ENCODE results near the gene PTPRM.

Gene PTPRM

DNA sequence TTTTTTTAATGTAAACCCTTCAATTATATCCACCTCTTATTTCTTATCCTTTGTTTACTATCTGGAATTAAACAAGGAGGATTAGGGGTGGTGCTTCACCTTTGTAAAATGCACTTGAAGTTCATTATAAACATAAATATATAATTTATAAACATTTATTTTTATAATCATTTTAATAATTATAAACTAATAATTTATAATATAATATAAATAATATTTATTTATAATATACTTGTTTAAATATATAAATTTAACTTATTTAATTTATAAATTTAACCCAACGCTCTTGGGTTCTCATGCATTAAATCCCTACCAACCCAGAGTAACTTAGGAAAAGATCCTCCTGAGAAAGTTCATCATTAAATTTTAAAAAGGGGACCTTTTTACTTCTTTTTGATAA, 452.5 kb downstream of the PTPRM start:
- no peaks in the 10 kb centered on the region for H3F3A ChIP-seq (ENCODE audit: control insufficient read depth, insufficient read depth)
- H3K79me2 ChIP-seq (ENCODE audit: control insufficient read depth, low read length) = no peaks in the 10 kb centered on the region
- H3K9me3 ChIP-seq (ENCODE audit: control insufficient read depth, insufficient read depth, low read length) = no peaks in the 10 kb centered on the region
- H4K20me1 ChIP-seq (ENCODE audit: control insufficient read depth, insufficient read depth, low read depth, low read length) = no peaks in the 10 kb centered on the region
- no peaks in the 10 kb centered on the region for H3K9me2 ChIP-seq (replicated peaks; ENCODE audit: control insufficient read depth, low read length)
- no peak for TF ChIP-seq EZH2phosphoT487 (IDR thresholded peaks at IDR 0.05; ENCODE audit: borderline replicate concordance, low read length)
- TF ChIP-seq CTCF (IDR thresholded peaks at IDR 0.05; ENCODE audit: low read depth, low read length, poor library complexity, severe bottlenecking) = no peak
- H3K4me1 ChIP-seq (ENCODE audit: control insufficient read depth, low read length) = no peaks in the 10 kb centered on the region
- no peak overlapping the region for H3K4me3 ChIP-seq (ENCODE audit: low read length)
- no peak overlapping the region for H3K27ac ChIP-seq (ENCODE audit: low read depth, low read length)
- H3K36me3 ChIP-seq (ENCODE audit: control insufficient read depth, low read length) = no peaks in the 10 kb centered on the region
- H3K27me3 ChIP-seq (ENCODE audit: control insufficient read depth, low read length) = no peaks in the 10 kb centered on the region
- H3K4me2 ChIP-seq (ENCODE audit: low read length) = no peak overlapping the region

DNA sequence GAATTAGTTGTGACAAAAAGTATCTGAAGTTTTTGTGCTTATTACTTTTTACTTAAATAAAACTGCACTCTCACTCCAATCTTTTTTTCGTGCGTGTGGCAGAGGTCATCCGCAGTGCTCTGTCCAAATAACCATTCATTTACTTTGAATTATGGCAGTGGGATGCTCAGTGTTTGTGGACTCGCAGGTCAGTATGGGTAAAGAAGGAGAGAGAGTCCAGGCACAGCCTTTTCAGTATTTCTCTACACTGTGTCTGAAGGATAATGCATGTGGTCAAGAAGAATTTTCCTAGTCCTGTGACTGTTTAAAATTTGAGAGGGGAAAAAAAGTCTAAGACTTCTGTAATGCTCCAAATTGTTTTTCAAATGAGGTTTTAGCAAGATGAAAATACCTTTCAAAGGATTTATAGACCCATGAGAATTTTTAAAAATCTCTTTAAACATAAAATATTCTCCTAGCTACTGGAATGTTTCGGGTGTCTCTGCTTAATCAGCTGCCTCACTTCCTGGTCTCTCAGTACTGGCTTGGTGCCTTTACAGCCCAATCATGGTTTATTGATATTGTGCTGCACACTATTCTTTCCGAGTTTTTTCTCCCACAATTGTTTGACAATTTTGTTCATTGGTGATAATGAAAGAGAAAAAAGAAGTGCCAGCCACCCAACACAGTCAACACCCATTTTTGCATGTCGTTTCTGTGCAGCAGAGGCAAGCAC, 453.2 kb downstream of the PTPRM start:
- Histone ChIP-seq H3K4me2 (ENCODE audit: low read length) (no peak overlapping the region), H4K20me1 (ENCODE audit: control insufficient read depth, insufficient read depth, low read depth, low read length) (no peaks in the 10 kb centered on the region), H3K27me3 (ENCODE audit: control insufficient read depth, low read length) (no peaks in the 10 kb centered on the region), H3K9me2 (replicated peaks; ENCODE audit: control insufficient read depth, low read length) (no peaks in the 10 kb centered on the region), H3K4me3 (ENCODE audit: low read length) (no peak overlapping the region), H3K79me2 (ENCODE audit: control insufficient read depth, low read length) (no peaks in the 10 kb centered on the region), H3K27ac (ENCODE audit: low read depth, low read length) (no peak overlapping the region), H3K36me3 (ENCODE audit: control insufficient read depth, low read length) (no peaks in the 10 kb centered on the region), H3F3A (ENCODE audit: control insufficient read depth, insufficient read depth) (no peaks in the 10 kb centered on the region), H3K4me1 (ENCODE audit: control insufficient read depth, low read length) (no peaks in the 10 kb centered on the region), H3K9me3 (ENCODE audit: control insufficient read depth, insufficient read depth, low read length) (no peaks in the 10 kb centered on the region)
- TF ChIP-seq CTCF (IDR thresholded peaks at IDR 0.05; ENCODE audit: low read depth, low read length, poor library complexity, severe bottlenecking) (no peak), EZH2phosphoT487 (IDR thresholded peaks at IDR 0.05; ENCODE audit: borderline replicate concordance, low read length) (no peak)

DNA sequence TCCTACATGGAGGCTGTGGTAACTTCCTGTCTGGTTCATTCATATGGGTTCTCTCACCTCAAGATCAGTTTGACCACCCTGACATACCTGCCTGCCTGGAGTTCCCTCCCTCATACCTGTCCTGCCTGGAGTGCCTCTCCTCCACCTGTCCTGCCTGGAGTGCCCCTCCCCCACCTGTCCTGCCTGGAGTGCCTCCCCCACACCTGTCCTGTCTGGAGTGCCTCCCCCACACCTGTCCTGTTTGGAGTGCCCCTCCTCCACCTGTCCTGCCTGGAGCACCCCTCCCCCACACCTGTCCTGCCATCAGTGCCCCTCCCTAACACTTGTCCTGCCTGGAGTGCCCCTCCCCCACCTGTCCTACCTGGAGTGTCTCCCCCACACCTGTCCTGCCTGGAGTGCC, 461.9 kb downstream of the PTPRM start:
- no peaks in the 10 kb centered on the region for H3K79me2 ChIP-seq (ENCODE audit: control insufficient read depth, low read length)
- no peak for TF ChIP-seq CTCF (IDR thresholded peaks at IDR 0.05; ENCODE audit: low read depth, low read length, poor library complexity, severe bottlenecking)
- TF ChIP-seq EZH2phosphoT487 (IDR thresholded peaks at IDR 0.05; ENCODE audit: borderline replicate concordance, low read length) = no peak
- H3K4me2 ChIP-seq (ENCODE audit: low read length) = no peak overlapping the region
- H3K9me2 ChIP-seq (replicated peaks; ENCODE audit: control insufficient read depth, low read length) = no peaks in the 10 kb centered on the region
- no peaks in the 10 kb centered on the region for H3F3A ChIP-seq (ENCODE audit: control insufficient read depth, insufficient read depth)
- no peaks in the 10 kb centered on the region for H3K27me3 ChIP-seq (ENCODE audit: control insufficient read depth, low read length)
- no peaks in the 10 kb centered on the region for H4K20me1 ChIP-seq (ENCODE audit: control insufficient read depth, insufficient read depth, low read depth, low read length)
- no peak overlapping the region for H3K4me3 ChIP-seq (ENCODE audit: low read length)
- H3K36me3 ChIP-seq (ENCODE audit: control insufficient read depth, low read length) = no peaks in the 10 kb centered on the region
- H3K4me1 ChIP-seq (ENCODE audit: control insufficient read depth, low read length) = no peaks in the 10 kb centered on the region
- no peak overlapping the region for H3K27ac ChIP-seq (ENCODE audit: low read depth, low read length)
- H3K9me3 ChIP-seq (ENCODE audit: control insufficient read depth, insufficient read depth, low read length) = no peaks in the 10 kb centered on the region
